ENCODE measurements around the gene LRP1B. TPM values are rescaled to one million over a fixed set of nuclear protein-coding genes. Genes with fewer than 3 reads are reported as not detected.
"Not testable (repeated sequence)": the region's sequence is repeated elsewhere in the genome, so short reads cannot be mapped to it uniquely, and the experiment has no call there.

Gene LRP1B
- total and polyA plus RNA-seq, 7 experiments from 2014 or later, result 0.10 TPM; not detected in 6

DNA sequence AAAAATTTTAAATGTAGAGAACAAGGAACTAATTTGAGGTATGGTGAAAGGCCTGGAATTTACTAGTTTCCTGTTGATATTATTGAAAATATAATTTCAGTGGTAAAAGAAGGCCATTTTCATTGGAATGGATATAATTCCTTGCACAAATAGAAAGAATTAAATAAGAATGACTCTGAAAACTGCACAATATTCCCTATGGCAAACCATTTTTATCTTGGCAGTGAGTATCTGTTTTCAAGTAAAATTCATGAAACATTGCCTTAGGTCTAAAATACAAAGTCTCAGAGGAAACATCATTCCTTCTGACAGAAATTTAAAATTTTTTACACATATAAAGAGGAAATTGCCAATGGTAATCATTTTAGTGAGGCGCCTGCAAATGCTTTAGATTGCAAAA, 1468.3 kb downstream of the LRP1B start:
- CTCF ChIA-PET, result interaction anchor here (0.5 kb wide), 1 partner anchor 10 kb away, joined by 3 read pairs; no protein-coding TSS in a partner anchor
- Histone ChIP-seq H3K27ac (ENCODE audit: low read depth, low read length) (no peak overlapping the region), H3K4me1 (ENCODE audit: control insufficient read depth in 2 of 2, insufficient read depth in 2 of 2, low read length in 2 of 2) (no peaks in the 10 kb centered on the region), H3K27me3 (ENCODE audit: control insufficient read depth in 2 of 2, insufficient read depth in 2 of 2, low read length in 2 of 2) (no peaks in the 10 kb centered on the region), H3K4me3 (ENCODE audit: low read length) (no peak overlapping the region), H3K36me3 (ENCODE audit: control insufficient read depth in 2 of 3, insufficient read depth in 3 of 3, low read length in 3 of 3) (no peaks in the 10 kb centered on the region), H3K9me3 (ENCODE audit: control insufficient read depth in 2 of 3, low read length in 3 of 3) (no peaks in the 10 kb centered on the region)
- Mint-ChIP-seq H3K4me1 (no peaks in the 10 kb centered on the region), H3K4me3 (no peak overlapping the region), H3K27me3 (no peaks in the 10 kb centered on the region), H3K36me3 (no peaks in the 10 kb centered on the region), H3K9me3 (peaks cover 0 to 20% (median 0%) of the 10 kb centered on the region in 11 donors), H3K27ac (no peak overlapping the region)
- ATAC-seq (no peak), DNase-seq (no peak)
- POLR2A ChIA-PET, result no interaction called here
- intact Hi-C loops (cut with micrococcal nuclease), result loop anchor here in 1 of 2 donors (2.0 kb wide), 1 partner anchor 24 kb away; no protein-coding TSS in a partner anchor

DNA sequence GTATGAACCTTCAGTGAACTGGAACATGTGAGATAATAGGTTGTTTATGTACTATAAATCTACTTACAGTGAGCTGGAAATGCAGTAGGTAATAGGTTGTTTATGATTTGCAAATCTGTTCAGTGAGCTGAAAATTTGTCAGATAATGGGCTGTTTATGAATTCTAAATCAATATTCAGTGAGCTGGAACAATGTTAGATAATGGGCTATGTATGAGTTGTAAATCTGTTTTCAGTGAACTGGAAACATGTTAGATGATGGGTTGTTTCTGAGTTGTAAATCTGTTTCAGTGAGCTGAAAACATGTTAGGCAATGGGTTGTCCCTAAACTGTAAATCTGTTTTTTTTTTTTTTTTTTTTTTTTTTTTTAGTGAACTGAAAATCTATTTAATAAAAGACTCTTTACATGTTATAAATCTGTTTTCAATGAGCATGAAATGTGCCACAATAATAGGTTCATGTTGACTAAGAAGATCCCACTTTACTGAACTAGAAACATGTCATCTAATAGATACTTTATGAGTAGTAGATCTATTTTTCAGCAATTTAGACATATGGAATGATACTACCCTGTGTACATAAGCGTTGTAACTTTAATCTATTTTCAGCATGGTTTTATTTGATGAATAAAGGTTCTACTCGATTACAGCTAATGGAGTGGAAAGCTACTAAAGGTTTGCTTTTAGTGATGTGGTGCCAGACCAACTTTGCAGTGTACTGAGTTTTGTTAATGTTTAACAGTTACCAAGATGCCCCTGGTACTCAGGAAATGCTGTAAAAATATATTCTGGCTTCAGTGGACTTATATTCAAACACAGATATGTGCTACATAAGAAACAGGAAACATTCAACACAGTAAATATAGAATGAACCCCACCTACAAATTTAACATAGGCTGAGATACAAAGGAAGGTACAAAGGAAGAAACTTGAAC, 1471.8 kb downstream of the LRP1B start:
- no peak overlapping the region for H3K4me3 ChIP-seq (ENCODE audit: low read length)
- H3K27ac ChIP-seq (ENCODE audit: low read depth, low read length), result no peak overlapping the region
- Mint-ChIP-seq H3K27ac (no peak overlapping the region), H3K27me3 (no peaks in the 10 kb centered on the region), H3K4me1 (no peaks in the 10 kb centered on the region), H3K36me3 (no peaks in the 10 kb centered on the region), H3K9me3 (peaks cover 0 to 17% (median 0%) of the 10 kb centered on the region in 11 donors), H3K4me3 (no peak overlapping the region)
- H3K4me1 ChIP-seq (ENCODE audit: control insufficient read depth in 2 of 2, insufficient read depth in 2 of 2, low read length in 2 of 2), result no peaks in the 10 kb centered on the region
- H3K27me3 ChIP-seq (ENCODE audit: control insufficient read depth in 2 of 2, insufficient read depth in 2 of 2, low read length in 2 of 2), result no peaks in the 10 kb centered on the region
- intact Hi-C loops (cut with micrococcal nuclease), result no loop called here
- no peak for ATAC-seq
- no peaks in the 10 kb centered on the region for H3K9me3 ChIP-seq (ENCODE audit: control insufficient read depth in 2 of 3, low read length in 3 of 3)
- no peaks in the 10 kb centered on the region for H3K36me3 ChIP-seq (ENCODE audit: control insufficient read depth in 2 of 3, insufficient read depth in 3 of 3, low read length in 3 of 3)
- CTCF ChIA-PET, result no interaction called here
- POLR2A ChIA-PET, result no interaction called here
- no peak for DNase-seq

DNA sequence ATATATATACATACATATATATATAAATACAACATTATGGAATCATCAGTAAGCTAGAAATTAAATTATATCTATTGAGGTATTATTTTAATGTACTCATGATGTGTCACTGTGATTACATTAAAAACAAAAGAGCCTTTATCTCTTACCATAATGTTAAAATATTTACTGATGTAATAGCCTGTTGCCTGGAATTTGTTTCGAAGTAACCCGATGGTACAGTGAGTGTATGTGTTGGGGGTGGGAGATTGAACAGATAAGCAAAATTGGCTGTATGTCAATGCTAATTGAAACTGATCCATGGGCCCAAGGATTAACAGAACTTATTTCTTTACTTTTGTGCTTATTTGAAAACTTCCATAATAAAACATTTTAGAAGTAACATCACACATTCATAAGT, 1473.2 kb downstream of the LRP1B start:
- CTCF ChIA-PET, result no interaction called here
- H3K36me3 Mint-ChIP-seq, result no peaks in the 10 kb centered on the region
- H3K27ac ChIP-seq (ENCODE audit: low read depth, low read length), result no peak overlapping the region
- H3K9me3 Mint-ChIP-seq, result peaks cover 0 to 20% (median 0%) of the 10 kb centered on the region in 11 donors
- H3K4me1 ChIP-seq (ENCODE audit: control insufficient read depth in 2 of 2, insufficient read depth in 2 of 2, low read length in 2 of 2), result no peaks in the 10 kb centered on the region
- no peak overlapping the region for H3K4me3 ChIP-seq (ENCODE audit: low read length)
- H3K4me1 Mint-ChIP-seq, result no peaks in the 10 kb centered on the region
- no peaks in the 10 kb centered on the region for H3K36me3 ChIP-seq (ENCODE audit: control insufficient read depth in 2 of 3, insufficient read depth in 3 of 3, low read length in 3 of 3)
- no peaks in the 10 kb centered on the region for H3K27me3 Mint-ChIP-seq
- H3K27ac Mint-ChIP-seq, result no peak overlapping the region
- H3K4me3 Mint-ChIP-seq, result no peak overlapping the region
- POLR2A ChIA-PET, result no interaction called here
- no peaks in the 10 kb centered on the region for H3K27me3 ChIP-seq (ENCODE audit: control insufficient read depth in 2 of 2, insufficient read depth in 2 of 2, low read length in 2 of 2)
- no peaks in the 10 kb centered on the region for H3K9me3 ChIP-seq (ENCODE audit: control insufficient read depth in 2 of 3, low read length in 3 of 3)
- no peak for ATAC-seq
- intact Hi-C loops (cut with micrococcal nuclease), result no loop called here
- no peak for DNase-seq

DNA sequence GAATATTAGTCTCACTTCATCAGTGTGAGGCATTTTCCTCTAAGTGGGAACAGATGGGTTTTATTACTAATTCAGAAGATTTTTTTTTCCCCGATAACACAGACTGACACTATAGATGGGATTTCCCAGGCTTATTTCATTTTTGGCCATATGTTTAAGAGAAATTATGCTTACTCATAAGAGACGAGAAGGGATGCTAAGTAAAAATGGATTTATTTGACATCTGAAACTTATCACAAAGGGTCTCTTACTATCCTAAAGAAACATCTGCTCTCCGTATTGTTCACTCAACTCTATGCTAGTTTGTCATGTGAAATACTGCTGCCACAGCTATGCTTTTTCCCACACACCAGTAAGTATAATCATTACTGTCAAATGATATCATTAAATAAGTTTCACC, 1476.3 kb downstream of the LRP1B start:
- Histone ChIP-seq H3K36me3 (ENCODE audit: control insufficient read depth in 2 of 3, insufficient read depth in 3 of 3, low read length in 3 of 3) (no peaks in the 10 kb centered on the region), H3K9me3 (ENCODE audit: control insufficient read depth in 2 of 3, low read length in 3 of 3) (no peaks in the 10 kb centered on the region), H3K4me3 (ENCODE audit: low read length) (no peak overlapping the region), H3K27ac (ENCODE audit: low read depth, low read length) (no peak overlapping the region), H3K27me3 (ENCODE audit: control insufficient read depth in 2 of 2, insufficient read depth in 2 of 2, low read length in 2 of 2) (no peaks in the 10 kb centered on the region), H3K4me1 (ENCODE audit: control insufficient read depth in 2 of 2, insufficient read depth in 2 of 2, low read length in 2 of 2) (no peaks in the 10 kb centered on the region)
- DNase-seq, result no peak
- ChIA-PET POLR2A (no interaction called here), CTCF (no interaction called here)
- Mint-ChIP-seq H3K36me3 (no peaks in the 10 kb centered on the region), H3K4me3 (no peak overlapping the region), H3K9me3 (peaks cover 0 to 12% (median 2%) of the 10 kb centered on the region in 11 donors), H3K27ac (no peak overlapping the region), H3K4me1 (no peaks in the 10 kb centered on the region), H3K27me3 (no peaks in the 10 kb centered on the region)
- no peak for ATAC-seq
- intact Hi-C loops (cut with micrococcal nuclease), result no loop called here

DNA sequence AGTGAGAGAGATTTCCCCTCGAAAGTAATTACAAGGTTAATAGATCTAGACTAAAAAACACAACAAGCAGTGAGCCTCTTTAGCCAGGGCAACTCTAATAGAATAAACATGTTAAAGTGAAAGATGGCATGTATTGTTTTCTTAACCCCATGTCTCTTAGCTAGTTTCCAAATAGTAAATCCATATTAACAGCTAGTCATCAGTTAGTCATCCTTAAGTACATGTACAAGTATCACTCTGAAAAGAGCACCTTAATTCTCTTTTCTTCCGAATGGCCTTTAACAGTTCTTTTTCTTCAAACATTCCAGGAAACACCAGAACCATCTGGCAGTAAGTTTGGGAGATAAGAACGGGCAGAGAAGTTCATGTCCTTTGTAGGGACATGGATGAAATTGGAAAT, 1480.0 kb downstream of the LRP1B start:
- no peak for ATAC-seq

DNA sequence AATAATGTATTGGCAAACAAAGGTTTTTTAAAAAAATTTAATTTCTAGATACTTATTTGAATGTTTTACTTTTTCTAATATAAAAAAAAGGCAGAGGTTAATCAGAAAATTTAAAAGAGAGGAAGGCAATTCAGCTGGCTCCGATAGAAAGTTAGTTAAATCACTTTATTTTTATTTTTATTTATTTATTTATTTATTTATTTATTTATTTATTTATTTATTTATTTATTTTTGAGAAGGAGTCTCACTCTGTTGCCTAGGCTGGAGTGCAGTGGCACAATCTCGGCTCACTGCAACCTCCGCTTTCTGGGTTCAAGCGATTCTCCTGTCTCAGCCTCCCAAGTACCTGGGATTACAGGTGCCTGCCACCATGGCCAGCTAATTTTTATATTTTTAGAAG, 1480.7 kb downstream of the LRP1B start:
- DNase-seq; CTCF ChIA-PET; H3K36me3 Mint-ChIP-seq; H3K4me1 ChIP-seq (ENCODE audit: control insufficient read depth in 2 of 2, insufficient read depth in 2 of 2, low read length in 2 of 2); H3K4me3 ChIP-seq (ENCODE audit: low read length); ATAC-seq; H3K4me3 Mint-ChIP-seq; H3K27me3 ChIP-seq (ENCODE audit: control insufficient read depth in 2 of 2, insufficient read depth in 2 of 2, low read length in 2 of 2); H3K36me3 ChIP-seq (ENCODE audit: control insufficient read depth in 2 of 3, insufficient read depth in 3 of 3, low read length in 3 of 3); H3K9me3 ChIP-seq (ENCODE audit: control insufficient read depth in 2 of 3, low read length in 3 of 3); POLR2A ChIA-PET; H3K27me3 Mint-ChIP-seq; H3K27ac Mint-ChIP-seq; H3K27ac ChIP-seq (ENCODE audit: low read depth, low read length); intact Hi-C loops (cut with micrococcal nuclease); H3K9me3 Mint-ChIP-seq; H3K4me1 Mint-ChIP-seq: not testable (repeated sequence)

More for the DNA sequence above, 1480.0 kb downstream of the LRP1B start:
- no peak overlapping the region for H3K4me3 Mint-ChIP-seq
- POLR2A ChIA-PET, result no interaction called here
- Histone ChIP-seq H3K4me3 (ENCODE audit: low read length) (no peak overlapping the region), H3K4me1 (ENCODE audit: control insufficient read depth in 2 of 2, insufficient read depth in 2 of 2, low read length in 2 of 2) (no peaks in the 10 kb centered on the region), H3K9me3 (ENCODE audit: control insufficient read depth in 2 of 3, low read length in 3 of 3) (no peaks in the 10 kb centered on the region), H3K27me3 (ENCODE audit: control insufficient read depth in 2 of 2, insufficient read depth in 2 of 2, low read length in 2 of 2) (no peaks in the 10 kb centered on the region), H3K36me3 (ENCODE audit: control insufficient read depth in 2 of 3, insufficient read depth in 3 of 3, low read length in 3 of 3) (no peaks in the 10 kb centered on the region), H3K27ac (ENCODE audit: low read depth, low read length) (no peak overlapping the region)
- no peak for DNase-seq
- intact Hi-C loops (cut with micrococcal nuclease), result no loop called here
- H3K36me3 Mint-ChIP-seq, result no peaks in the 10 kb centered on the region
- CTCF ChIA-PET, result no interaction called here
- no peak overlapping the region for H3K27ac Mint-ChIP-seq
- peaks cover 0 to 8% (median 2%) of the 10 kb centered on the region in 11 donors for H3K9me3 Mint-ChIP-seq
- no peaks in the 10 kb centered on the region for H3K27me3 Mint-ChIP-seq
- H3K4me1 Mint-ChIP-seq, result no peaks in the 10 kb centered on the region

DNA sequence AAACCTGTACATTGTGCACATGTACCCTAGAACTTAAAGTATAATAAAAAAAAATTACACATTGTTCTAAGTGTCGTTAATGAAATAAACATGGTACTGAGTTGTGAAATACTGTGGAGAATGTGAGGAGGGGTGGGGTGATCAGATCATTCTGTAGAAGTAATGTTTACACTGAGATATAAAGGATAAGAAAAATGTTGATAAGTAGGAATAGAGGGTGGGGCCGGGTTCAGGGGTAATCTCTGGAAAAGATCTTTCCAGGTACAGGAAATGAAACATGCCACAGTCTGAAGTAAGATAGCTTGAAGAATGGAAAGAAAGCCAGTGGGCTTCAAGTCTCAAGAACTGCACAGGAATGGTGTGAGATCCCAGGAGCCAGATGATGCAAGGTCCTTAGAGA, 1482.4 kb downstream of the LRP1B start:
- peaks cover 0 to 8% (median 2%) of the 10 kb centered on the region in 11 donors for H3K9me3 Mint-ChIP-seq
- H3K4me3 Mint-ChIP-seq, result no peak overlapping the region
- Histone ChIP-seq H3K4me3 (ENCODE audit: low read length) (no peak overlapping the region), H3K4me1 (ENCODE audit: control insufficient read depth in 2 of 2, insufficient read depth in 2 of 2, low read length in 2 of 2) (no peaks in the 10 kb centered on the region), H3K36me3 (ENCODE audit: control insufficient read depth in 2 of 3, insufficient read depth in 3 of 3, low read length in 3 of 3) (no peaks in the 10 kb centered on the region), H3K27me3 (ENCODE audit: control insufficient read depth in 2 of 2, insufficient read depth in 2 of 2, low read length in 2 of 2) (no peaks in the 10 kb centered on the region), H3K27ac (ENCODE audit: low read depth, low read length) (no peak overlapping the region), H3K9me3 (ENCODE audit: control insufficient read depth in 2 of 3, low read length in 3 of 3) (no peaks in the 10 kb centered on the region)
- H3K27me3 Mint-ChIP-seq, result no peaks in the 10 kb centered on the region
- intact Hi-C loops (cut with micrococcal nuclease), result no loop called here
- H3K27ac Mint-ChIP-seq, result no peak overlapping the region
- ChIA-PET POLR2A (no interaction called here), CTCF (no interaction called here)
- no peaks in the 10 kb centered on the region for H3K36me3 Mint-ChIP-seq
- DNase-seq (no peak), ATAC-seq (no peak)
- no peaks in the 10 kb centered on the region for H3K4me1 Mint-ChIP-seq

All from naive thymus-derived CD4-positive, alpha-beta T cell (primary cell).